Gastroesophageal sphincter (tissue), 3 donors: Measurements from ENCODE around the gene MAPKAPK3.

Experiments
- CTCF ChIP-seq, 4 experiments: fragments of 200-600 bp in 2 of 4; fragments of 450-650 bp in 2 of 4; sonication (generic) in 1 of 4; IDR thresholded peaks; one replicate each; pipeline ENCODE4 v1.5.1; 2017 to 2019; ENCODE audit warnings: antibody characterized with exemption in 4 of 4, mild to moderate bottlenecking in 2 of 4, moderate library complexity in 2 of 4
- POLR2A ChIP-seq, 2 donors: fragments of 450-650 bp; IDR thresholded peaks; one replicate each; pipeline ENCODE4 v1.6.1; 2017; ENCODE audit warnings: antibody characterized with exemption in 2 of 2, mild to moderate bottlenecking in 2 of 2, moderate library complexity in 1 of 2
- POLR2AphosphoS5 ChIP-seq: sonication (generic); formaldehyde crosslinking; IDR thresholded peaks from one replicate; pipeline ENCODE4 v1.6.1; 2017; ENCODE audit warnings: antibody characterized with exemption

GRCh38 chr3:50657816-50658215 is 40.9 kb downstream of the MAPKAPK3 start:
- no peak for TF ChIP-seq POLR2AphosphoS5
- TF ChIP-seq CTCF (IDR thresholded peaks at IDR 0.05) = no peak
- no peak for TF ChIP-seq POLR2A (IDR thresholded peaks at IDR 0.05)
